H4 (cell line): ENCODE measurements around the gene ATAD5. TPM values are rescaled to one million over a fixed set of nuclear protein-coding genes. Genes with fewer than 3 reads are reported as not detected.
"Not testable (repeated sequence)": the region's sequence is repeated elsewhere in the genome, so short reads cannot be mapped to it uniquely, and the experiment has no call there.

Source experiments
- DNase-seq: peaks from one replicate; pipeline ENCODE4 v3.0.0-alpha.2; 2015; ENCODE audit warnings: low spot score
- total RNA-seq: library from RNA; depleted of rRNA; stranded (reverse); fragments of >200 nt; shearing (Covaris generic); gene quantifications from 2 replicates; pipeline ENCODE4 v1.2.3, GENCODE V29; 2014; rRNA removed

ATAD5 gene, protein sequence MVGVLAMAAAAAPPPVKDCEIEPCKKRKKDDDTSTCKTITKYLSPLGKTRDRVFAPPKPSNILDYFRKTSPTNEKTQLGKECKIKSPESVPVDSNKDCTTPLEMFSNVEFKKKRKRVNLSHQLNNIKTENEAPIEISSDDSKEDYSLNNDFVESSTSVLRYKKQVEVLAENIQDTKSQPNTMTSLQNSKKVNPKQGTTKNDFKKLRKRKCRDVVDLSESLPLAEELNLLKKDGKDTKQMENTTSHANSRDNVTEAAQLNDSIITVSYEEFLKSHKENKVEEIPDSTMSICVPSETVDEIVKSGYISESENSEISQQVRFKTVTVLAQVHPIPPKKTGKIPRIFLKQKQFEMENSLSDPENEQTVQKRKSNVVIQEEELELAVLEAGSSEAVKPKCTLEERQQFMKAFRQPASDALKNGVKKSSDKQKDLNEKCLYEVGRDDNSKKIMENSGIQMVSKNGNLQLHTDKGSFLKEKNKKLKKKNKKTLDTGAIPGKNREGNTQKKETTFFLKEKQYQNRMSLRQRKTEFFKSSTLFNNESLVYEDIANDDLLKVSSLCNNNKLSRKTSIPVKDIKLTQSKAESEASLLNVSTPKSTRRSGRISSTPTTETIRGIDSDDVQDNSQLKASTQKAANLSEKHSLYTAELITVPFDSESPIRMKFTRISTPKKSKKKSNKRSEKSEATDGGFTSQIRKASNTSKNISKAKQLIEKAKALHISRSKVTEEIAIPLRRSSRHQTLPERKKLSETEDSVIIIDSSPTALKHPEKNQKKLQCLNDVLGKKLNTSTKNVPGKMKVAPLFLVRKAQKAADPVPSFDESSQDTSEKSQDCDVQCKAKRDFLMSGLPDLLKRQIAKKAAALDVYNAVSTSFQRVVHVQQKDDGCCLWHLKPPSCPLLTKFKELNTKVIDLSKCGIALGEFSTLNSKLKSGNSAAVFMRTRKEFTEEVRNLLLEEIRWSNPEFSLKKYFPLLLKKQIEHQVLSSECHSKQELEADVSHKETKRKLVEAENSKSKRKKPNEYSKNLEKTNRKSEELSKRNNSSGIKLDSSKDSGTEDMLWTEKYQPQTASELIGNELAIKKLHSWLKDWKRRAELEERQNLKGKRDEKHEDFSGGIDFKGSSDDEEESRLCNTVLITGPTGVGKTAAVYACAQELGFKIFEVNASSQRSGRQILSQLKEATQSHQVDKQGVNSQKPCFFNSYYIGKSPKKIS (N-terminal part only)
- total RNA-seq, result 1.8 and 4.5 TPM in 2 replicates

DNA sequence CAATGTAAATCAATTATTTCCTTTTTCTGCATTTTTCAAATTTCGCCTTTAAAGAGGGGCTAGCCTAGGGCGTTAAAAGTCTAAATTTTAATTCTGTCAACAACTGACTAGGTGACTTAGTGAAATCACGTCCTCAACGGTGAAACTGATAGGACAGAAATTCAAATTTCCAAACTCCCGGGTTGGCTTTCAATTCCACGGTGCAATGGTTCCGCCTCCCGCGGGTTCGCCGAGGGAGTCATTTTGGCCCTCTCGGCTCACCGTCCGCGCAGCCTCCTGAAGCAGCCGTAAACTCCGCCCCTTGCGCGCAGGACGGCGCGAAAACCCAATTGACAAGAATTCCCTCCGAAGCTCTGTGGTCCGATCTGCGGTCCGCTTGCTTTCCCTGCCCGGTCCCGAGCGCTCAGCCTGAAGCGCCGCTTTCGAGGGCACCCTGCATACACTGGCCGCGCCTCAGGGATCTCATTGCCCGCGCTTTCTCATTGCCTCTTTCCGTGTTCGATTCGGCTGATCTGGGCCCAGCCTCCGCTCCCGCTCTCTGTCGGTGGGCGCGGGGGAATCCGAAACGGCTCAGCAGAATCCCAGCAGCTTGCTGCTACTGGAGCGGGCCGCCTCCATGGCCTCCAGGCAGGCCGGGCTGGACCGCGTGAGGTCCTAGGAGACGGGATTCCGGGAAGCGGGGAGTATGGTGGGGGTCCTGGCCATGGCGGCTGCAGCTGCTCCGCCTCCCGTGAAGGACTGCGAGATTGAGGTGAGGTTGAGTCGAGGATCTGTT lies at the start of gene ATAD5:
ATAD5 (plus strand) TSS at position 304 of the 775 bp plus-strand sequence; CDS start at position 686, 382 bp downstream.
- DNase-seq, result peak; percentile 87

DNA sequence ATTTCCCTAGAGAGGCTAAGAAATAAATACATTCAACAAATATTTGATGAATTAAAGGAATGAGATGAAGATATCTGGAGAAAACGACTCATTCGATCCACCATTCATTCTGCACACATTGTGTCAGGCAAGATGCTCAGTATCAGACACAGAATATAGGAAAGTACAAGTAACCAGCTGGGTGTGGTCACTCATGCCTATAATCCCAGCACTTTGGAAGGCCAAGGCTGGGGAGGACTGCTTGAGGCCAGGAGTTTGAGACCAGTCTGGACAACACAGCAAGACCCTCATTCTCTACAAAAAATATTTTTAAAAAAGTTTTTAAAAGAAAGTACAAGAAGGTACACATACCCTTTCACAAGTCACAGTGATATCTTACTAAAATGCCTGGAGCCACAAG lies 49.6 kb upstream of the ATAD5 start:
- no peak for DNase-seq

DNA sequence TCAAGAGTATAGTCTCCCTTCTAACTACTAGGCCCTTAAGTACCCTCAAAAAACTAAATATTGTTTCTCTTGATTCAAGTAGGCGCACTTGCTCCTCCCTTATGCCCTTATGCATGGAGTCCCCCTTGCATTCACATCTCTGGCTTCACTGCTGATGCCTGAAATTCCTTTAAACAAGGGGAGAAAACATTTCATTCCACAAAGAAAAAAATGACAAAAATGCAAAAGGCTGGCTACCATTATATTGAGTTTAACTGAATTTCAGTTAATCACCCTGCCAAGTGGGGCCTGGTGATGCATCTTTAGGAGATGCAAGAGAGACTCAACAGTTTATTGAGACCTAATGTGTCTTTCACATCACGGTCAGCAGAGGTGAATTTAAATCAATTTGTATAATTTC lies 42.8 kb upstream of the ATAD5 start:
- no peak for DNase-seq

DNA sequence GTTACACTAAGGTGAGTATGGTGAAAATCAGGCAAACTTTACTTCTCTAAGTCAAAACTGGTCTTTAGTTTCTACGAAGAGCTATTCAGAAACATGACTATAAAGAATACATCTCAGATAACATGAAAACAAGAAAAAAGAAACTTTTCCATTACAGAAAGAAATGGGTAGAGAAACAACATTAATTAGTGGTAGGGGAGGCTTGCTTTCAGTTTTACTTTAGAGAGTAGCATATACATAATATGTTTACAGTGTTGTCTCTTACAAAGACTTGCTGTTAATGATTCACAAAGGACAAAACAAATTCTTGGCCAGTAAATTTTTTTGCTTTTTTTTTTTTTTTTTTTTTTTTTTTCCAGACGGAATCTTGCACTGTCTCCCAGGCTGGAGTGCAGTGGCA lies 41.5 kb upstream of the ATAD5 start:
- no peak for DNase-seq

DNA sequence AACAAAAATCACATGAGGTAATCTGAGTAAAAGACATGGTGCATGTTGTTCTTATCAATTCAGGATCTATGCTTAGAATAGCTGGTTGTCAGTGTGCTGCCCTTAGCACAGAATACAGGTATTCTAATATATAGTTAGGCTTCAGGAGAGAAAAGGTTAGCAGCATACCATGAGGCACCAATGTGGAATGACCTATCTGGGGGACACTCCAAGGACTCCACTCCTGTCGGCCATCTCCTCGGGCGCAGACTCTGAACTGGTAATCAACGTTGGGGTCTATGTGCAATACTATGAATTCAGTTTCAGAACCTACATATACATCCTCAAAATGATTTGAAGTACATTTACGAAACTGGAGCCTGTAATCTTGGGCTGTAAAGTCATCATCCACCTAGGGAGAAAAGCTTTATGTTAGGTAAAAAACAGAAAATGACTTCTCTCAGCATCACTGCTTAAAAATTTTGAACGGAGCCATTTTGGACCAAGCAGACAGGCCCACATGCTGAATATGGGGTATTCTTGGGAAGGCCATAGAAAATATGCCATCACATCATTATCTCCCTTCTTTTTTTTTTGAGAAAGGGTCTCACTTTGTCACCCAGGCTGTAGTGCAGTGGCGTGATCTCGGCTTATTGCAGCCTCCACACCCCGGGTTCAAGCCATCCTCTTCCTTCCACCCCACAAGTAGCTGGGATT lies 38.3 kb upstream of the ATAD5 start:
- DNase-seq, result no peak

DNA sequence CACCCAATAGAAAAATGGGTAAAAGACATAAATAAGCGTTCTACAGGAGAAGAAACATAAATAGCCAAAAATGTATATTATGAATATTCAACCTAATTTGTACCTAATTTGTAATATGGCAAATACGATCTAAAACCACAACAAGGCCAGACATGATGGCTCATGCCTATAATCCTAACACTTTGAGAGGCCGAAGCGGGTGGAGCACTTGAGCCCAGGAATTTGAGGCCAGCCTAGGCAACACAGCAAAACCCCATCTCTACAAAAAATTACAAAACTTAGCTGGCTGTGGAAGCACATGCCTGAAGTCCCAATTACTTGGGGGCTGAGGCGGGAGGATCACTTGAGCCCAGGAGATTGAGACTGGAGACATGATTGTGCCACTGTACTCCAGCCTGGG lies 37.4 kb upstream of the ATAD5 start:
- no peak for DNase-seq

DNA sequence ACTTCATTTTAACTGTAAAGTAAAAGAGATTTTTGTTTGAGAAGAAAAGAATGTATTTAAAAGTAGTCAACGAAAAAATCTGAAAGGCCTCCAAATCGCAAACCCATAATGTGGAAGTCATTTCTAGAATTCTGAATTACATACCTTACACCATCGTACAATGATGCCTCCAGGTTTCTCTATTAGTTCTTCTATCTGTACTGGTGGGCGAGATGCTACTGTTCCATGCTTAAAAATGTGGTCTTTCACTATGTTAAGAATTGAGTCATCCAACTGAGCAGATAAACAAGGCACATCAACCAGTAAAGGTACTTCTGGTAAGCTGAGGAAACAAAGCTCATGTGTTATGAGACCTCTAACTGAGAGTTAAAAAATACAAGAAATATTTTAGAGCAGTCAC lies 35.8 kb upstream of the ATAD5 start:
- DNase-seq, result no peak

DNA sequence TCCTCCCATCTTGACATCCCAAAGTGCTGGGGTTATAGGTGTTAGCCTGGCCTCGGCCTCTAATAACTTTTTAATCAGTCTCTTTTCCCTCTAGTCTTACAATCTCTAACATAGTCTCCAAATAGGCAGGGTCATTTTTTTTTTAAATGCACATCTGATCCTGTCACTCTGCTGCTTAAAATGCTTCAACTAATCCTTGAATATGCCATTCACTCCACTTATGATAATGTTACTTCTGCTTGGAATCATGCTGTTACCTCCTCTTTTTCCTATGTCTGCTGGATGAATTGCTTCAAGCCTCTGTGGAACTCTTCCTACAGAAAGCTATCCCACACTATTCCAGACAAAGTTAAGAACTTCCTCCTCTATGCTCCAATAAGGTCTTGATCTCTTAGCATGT lies 30.1 kb upstream of the ATAD5 start:
- DNase-seq, result no peak

DNA sequence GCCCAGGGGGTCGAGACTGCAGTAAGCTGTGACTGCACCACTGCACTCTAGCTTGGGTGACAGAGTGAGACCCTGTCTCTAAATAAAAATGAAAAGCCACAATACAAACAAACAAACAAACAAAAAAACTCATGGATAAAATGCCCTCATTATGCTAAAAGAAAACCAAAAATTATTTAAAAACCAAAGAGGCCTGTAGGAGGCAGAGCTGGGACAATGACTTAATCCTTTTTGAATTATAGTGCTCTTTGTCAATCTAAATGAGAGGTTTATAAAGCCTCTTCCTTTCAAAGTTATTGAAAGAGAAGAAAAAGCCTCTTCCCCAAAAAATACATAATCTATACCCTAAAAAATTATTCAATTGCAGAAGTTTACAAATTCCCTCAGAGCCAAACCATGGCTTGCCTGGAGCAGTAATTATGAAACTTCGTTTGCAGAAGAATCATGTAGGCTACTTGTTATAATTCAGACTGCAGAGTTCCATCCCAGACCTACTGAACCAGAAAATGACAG lies 25.8 kb upstream of the ATAD5 start:
- DNase-seq, result no peak

DNA sequence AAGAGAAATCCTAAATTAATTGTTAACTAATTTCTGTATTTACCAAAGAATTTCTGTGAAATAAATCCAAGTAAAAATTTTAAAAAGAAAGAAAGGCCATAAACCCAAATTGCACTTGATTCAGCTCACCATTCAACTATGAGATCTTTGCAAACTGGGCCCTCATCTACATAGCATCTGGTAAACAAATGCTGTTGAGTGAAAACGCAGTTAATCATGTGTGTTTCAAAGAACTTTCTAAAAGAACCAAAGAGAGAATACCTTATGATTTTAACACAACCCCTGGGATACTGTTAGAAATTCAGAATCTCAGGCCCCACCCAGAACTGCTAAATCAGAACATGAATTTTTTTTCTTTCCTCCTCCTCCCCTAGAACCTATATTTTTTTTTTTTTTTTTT lies 23.9 kb upstream of the ATAD5 start:
- DNase-seq, result no peak

DNA sequence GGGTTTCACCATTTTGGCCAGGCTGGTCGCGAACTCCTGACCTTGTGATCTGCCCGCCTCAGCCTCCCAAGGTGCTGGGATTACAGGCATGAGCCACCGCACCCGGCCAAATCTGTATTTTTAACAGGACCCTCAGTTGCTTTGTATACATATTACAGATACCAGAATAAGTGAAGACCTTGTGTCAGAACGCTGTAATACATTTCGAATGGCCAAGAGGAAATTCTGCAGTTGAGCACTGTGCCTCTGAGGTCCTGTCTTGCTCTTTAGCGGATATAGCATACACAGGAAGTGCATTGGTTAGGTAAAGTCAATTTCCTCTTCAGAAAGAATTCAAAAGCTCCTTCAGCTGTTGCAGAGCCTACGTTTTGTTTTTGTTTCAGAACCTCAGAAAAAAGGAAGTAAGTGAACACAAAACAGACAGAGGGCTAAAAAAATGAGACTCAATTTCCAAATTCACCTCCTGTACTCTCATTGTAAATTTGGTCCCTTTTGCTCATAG lies 22.9 kb upstream of the ATAD5 start:
- no peak for DNase-seq

DNA sequence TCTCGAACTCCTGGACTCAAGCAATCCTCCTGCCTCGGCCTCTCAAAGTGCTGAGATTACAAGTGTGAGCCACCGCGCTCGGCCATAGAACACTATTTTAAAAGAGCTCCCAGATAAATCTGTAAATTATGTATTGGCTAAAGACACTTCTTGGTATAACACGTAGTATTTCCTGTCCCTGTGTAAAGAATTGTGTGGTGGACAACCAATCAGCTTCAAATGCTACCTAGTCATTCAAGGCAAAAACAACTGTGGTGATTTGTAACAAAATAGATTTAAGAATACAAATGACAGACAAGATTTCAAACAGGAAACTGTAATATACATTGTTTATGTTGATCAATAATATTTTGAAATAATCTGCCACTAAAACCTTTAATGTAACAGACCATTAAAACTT lies 21.9 kb upstream of the ATAD5 start:
- no peak for DNase-seq

DNA sequence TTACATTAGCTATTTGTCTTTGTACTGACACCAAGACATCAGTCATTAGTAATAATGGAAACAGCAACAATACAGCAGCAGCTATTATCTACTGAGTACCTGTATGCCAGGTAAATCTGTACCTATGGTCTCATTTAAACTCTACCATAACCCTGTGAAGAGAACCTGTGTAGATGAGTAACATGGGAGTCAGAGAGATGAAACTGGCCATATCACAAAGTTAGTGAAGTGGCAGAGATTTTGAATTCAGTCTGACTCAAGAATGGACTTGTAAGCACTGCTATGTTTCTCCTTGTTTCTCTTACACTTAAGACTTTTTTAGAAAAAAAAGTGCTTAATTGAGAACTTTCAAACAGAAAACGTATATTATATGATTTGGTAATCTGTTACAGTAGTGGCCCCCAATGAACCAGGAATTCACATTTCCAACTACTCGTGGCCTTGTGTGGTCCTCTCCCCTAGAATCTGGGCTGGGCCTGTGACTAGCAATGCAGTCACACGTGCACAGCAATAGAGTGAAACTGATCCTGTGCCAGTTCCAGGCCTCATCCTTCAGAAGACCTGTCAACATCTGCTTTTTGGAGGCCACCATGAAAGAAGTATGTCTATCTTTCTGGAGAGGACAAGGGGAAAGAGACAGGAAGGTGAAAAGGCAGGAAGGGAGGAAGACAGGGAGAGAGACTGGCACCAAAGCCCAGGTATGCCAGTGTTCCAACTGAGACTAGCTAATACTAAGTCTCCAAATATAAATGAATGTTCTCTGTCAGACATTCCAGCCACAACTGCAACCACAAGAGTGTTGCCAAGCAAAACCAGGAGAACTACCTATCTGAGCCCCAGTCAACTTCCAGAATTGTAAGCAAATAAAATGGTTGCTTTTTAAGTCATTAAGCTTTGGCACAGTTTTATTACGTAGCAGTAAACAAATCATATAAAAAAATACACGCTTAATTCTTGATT lies 19.3 kb upstream of the ATAD5 start:
- no peak for DNase-seq

DNA sequence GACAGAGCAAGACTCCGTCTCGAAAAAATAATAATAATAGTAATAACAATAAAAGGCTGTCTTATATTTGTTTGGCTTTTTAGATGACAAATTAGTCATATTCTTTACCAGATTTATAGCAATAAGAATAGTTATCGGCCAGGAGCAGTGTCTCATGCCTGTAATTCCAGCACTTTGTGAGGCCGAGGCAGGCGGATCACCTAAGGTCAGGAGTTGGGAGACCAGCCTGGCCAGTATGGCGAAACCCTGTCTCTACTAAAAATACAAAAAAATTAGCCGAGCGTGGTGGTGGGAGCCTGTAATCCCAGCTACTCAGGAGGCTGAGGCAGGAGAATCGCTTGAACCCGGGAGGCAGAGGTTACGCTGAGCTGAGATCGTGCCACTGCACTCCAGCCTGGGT lies 17.5 kb upstream of the ATAD5 start:
- DNase-seq, result not testable (repeated sequence)

DNA sequence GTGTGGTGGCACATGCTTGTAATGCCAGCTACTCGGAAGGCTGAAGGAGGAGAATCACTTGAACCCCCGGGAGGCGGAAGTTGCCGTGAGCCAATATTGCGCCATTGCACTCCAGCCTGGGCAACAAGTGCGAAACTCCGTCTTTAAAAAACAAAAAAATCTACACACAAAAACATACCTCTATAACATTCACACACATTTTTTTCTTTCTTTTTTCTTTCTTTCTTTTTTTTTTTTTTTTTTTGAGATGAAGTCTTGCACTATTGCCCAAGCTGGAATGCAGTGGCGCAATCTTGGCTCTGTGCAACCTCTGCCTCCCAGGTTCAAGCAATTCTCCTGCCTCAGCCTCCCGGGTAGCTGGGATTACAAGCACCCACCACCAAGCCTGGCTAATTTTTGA lies 16.9 kb upstream of the ATAD5 start:
- not testable (repeated sequence) for DNase-seq

DNA sequence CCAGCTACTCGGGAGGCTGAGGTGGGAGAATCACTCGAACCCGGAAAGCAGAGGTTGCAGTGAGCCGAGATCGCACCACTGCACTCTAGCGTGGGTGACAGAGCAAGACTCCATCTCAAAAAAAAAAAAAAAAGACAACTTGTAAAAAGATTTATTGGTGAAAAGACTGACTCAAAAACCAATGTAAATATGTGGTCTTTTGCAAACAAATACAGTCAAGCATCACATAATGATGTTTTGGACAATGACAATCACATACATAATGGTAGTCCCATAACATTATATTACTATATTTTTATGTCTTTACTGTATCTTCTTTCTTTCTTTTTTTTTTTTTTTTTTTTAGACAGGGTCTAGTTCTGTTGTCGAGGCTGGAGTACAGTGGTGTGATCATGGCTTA lies 15.6 kb upstream of the ATAD5 start:
- no peak for DNase-seq

DNA sequence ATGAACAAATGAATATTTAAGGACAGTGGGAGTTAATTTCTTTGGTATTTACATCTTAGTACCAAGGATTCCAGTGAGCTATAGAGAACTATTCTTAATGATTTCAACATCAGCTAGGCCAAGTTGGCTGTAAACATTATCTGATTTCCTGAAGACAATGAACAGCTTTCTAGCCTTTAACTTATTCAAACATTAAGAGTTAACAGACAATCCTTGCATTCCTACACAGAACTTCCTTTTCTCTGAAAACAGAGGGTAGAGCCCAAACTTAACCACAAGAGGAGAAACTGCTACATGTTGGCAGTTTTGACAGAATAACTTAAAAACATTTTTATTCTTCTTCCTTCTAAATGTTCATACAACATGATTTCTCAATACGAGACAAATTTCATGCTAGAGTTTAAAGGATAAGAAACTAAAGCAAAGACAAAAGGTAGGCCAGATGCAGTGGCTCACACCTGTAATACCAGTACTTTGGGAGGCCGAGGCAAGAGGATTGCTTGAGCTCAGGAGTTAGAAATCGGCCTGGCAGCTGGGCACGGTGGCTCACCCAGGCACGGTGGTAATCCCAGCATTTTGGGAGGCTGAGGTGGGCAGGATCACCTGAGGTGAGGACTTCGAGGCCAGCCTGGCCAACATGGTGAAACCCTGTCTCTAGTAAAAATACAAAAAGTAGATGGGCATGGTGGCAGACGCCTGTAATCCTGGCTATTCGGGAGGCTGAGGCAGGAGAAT lies 11.6 kb upstream of the ATAD5 start:
- DNase-seq, result no peak
